Measurements from ENCODE around the gene MED10. TPM values are rescaled to one million over a fixed set of nuclear protein-coding genes. Genes with fewer than 3 reads are reported as not detected.

MED10 gene
- polyA plus RNA-seq, 1 donor (not counting 4 experiments of a cell fraction or from before 2014, with no cell fraction given) = 38.8 TPM

GRCh38 chr5:6396836-6397535 is 18.6 kb upstream of the MED10 start:
- H3K27ac ChIP-seq (ENCODE audit: control insufficient read depth, insufficient read depth, low read length) = no peak overlapping the region
- no peak for FAIRE-seq
- dilution Hi-C loops (cut with MboI; ENCODE audit: extremely low pct_ligation_motif_present, low sequenced_read_pairs) = no loop called here

DNA sequence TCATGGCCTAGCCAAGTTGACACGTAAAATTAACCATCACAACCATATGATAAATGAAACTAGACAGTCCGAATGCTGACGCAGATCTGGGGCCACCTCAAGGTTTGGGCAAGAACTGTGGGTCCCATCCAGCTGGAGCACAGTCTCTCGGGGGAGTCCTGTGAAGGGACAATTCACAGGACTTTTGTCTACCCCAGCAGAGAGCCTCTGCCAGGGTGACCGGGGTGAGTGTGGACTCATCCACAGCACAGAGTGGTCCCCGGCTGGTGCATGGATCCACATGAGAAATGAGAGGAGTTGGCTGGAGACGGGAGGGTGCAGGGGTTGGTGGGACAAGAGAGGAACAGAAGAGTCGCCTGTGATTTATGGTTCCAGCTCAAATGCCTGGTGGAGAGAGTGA is 17.7 kb upstream of the MED10 start:
- TF ChIP-seq EZH2 (IDR thresholded peaks at IDR 0.05; ENCODE audit: low read length) (no peak), CTCF (optimal IDR thresholded peaks at IDR 0.05 in 1 of 3, IDR thresholded peaks at IDR 0.05 in 1 of 3, conservative IDR thresholded peaks at IDR 0.05 in 1 of 3; ENCODE audit: extremely low read depth in 1 of 3, insufficient read depth in 2 of 3, low read length in 3 of 3) (no peak)
- FAIRE-seq (no peak), DNase-seq (ENCODE audit: low read depth, low spot score) (no peak)
- dilution Hi-C loops (cut with MboI; ENCODE audit: extremely low pct_ligation_motif_present, low sequenced_read_pairs) = no loop called here
- Histone ChIP-seq H4K20me1 (ENCODE audit: control insufficient read depth, extremely low read depth, insufficient read depth, low read length) (no peaks in the 10 kb centered on the region), H2AFZ (ENCODE audit: control insufficient read depth, low read length) (no peak overlapping the region), H3K9ac (ENCODE audit: control insufficient read depth, extremely low read depth, insufficient read depth, low read length) (no peak overlapping the region), H3K4me2 (ENCODE audit: control insufficient read depth, extremely low read depth, insufficient read depth, low read depth, low read length) (no peak overlapping the region), H3K36me3 (ENCODE audit: control insufficient read depth in 2 of 2, extremely low read depth in 1 of 2, insufficient read depth in 2 of 2, low read length in 2 of 2) (no peaks in the 10 kb centered on the region), H3K79me2 (ENCODE audit: control insufficient read depth, insufficient read depth, low read length) (no peaks in the 10 kb centered on the region), H3K4me3 (ENCODE audit: control insufficient read depth in 2 of 3, extremely low read depth in 1 of 3, insufficient read depth in 2 of 3, low read depth in 1 of 3, low read length in 3 of 3) (no peak overlapping the region), H3K27me3 (ENCODE audit: control insufficient read depth, extremely low read depth, insufficient read depth, low read length) (peaks cover 11% of the 10 kb centered on the region), H3K9me3 (ENCODE audit: control insufficient read depth, low read depth, low read length) (no peaks in the 10 kb centered on the region), H3K9me1 (ENCODE audit: control insufficient read depth, extremely low read depth, insufficient read depth, low read length) (no peaks in the 10 kb centered on the region), H3K27ac (ENCODE audit: control insufficient read depth, insufficient read depth, low read length) (no peak overlapping the region), H3K4me1 (ENCODE audit: control insufficient read depth, extremely low read depth, insufficient read depth, low read length) (peaks cover 14% of the 10 kb centered on the region)

More at GRCh38 chr5:6396836-6397535, 18.6 kb upstream of the MED10 start:
- Histone ChIP-seq H3K79me2 (ENCODE audit: control insufficient read depth, insufficient read depth, low read length) (no peaks in the 10 kb centered on the region), H3K4me3 (ENCODE audit: control insufficient read depth in 2 of 3, extremely low read depth in 1 of 3, insufficient read depth in 2 of 3, low read depth in 1 of 3, low read length in 3 of 3) (no peak overlapping the region), H3K36me3 (ENCODE audit: control insufficient read depth in 2 of 2, extremely low read depth in 1 of 2, insufficient read depth in 2 of 2, low read length in 2 of 2) (no peaks in the 10 kb centered on the region), H3K4me2 (ENCODE audit: control insufficient read depth, extremely low read depth, insufficient read depth, low read depth, low read length) (no peak overlapping the region), H4K20me1 (ENCODE audit: control insufficient read depth, extremely low read depth, insufficient read depth, low read length) (no peaks in the 10 kb centered on the region), H2AFZ (ENCODE audit: control insufficient read depth, low read length) (no peak overlapping the region), H3K27me3 (ENCODE audit: control insufficient read depth, extremely low read depth, insufficient read depth, low read length) (peaks cover 11% of the 10 kb centered on the region), H3K9ac (ENCODE audit: control insufficient read depth, extremely low read depth, insufficient read depth, low read length) (no peak overlapping the region), H3K9me1 (ENCODE audit: control insufficient read depth, extremely low read depth, insufficient read depth, low read length) (no peaks in the 10 kb centered on the region), H3K9me3 (ENCODE audit: control insufficient read depth, low read depth, low read length) (no peaks in the 10 kb centered on the region), H3K4me1 (ENCODE audit: control insufficient read depth, extremely low read depth, insufficient read depth, low read length) (peaks cover 24% of the 10 kb centered on the region)
- DNase-seq (ENCODE audit: low read depth, low spot score) = no peak
- no peak for TF ChIP-seq CTCF (optimal IDR thresholded peaks at IDR 0.05 in 1 of 3, IDR thresholded peaks at IDR 0.05 in 1 of 3, conservative IDR thresholded peaks at IDR 0.05 in 1 of 3; ENCODE audit: extremely low read depth in 1 of 3, insufficient read depth in 2 of 3, low read length in 3 of 3)

All from keratinocyte (primary cell).